Adipocyte (in vitro differentiated cells): ENCODE measurements around the gene PTRH1.

Source experiments
- DNase-seq: peaks from one replicate; pipeline ENCODE4 v3.0.0-alpha.2; 2015; ENCODE audit warnings: low read depth
- H3K27me3 ChIP-seq: replicated peaks from 2 replicates; pipeline ENCODE4 v1.7.0; 2013; ENCODE audit warnings: mild to moderate bottlenecking, low read length, moderate library complexity; ENCODE audit not compliant: control insufficient read depth, insufficient read depth
- H3K36me3 ChIP-seq: 2 replicates; pipeline ENCODE4 v1.7.0; 2013; ENCODE audit warnings: low read length, mild to moderate bottlenecking, moderate library complexity; ENCODE audit not compliant: control insufficient read depth, insufficient read depth, severe bottlenecking
- H3K4me1 ChIP-seq: 2 replicates; pipeline ENCODE4 v1.7.0; 2013; ENCODE audit warnings: mild to moderate bottlenecking, low read length, moderate library complexity; ENCODE audit not compliant: control insufficient read depth, insufficient read depth
- H3K4me3 ChIP-seq: 2 replicates; pipeline ENCODE4 v1.7.0; 2013; ENCODE audit warnings: mild to moderate bottlenecking, low read length, moderate library complexity
- H3K9ac ChIP-seq: 2 replicates; pipeline ENCODE4 v1.7.0; 2013; ENCODE audit warnings: mild to moderate bottlenecking, low read length, moderate library complexity
- H3K9me3 ChIP-seq: 2 replicates; pipeline ENCODE4 v1.7.0; 2013; ENCODE audit warnings: mild to moderate bottlenecking, low read length, moderate library complexity; ENCODE audit not compliant: control insufficient read depth

Gene PTRH1

GRCh38 chr9:127735530-127736185 lies 20.2 kb upstream of the PTRH1 start:
- Histone ChIP-seq H3K36me3 (peaks cover 6% of the 10 kb centered on the region), H3K27me3 (no peaks in the 10 kb centered on the region), H3K9me3 (no peaks in the 10 kb centered on the region), H3K4me1 (peaks cover 22% of the 10 kb centered on the region), H3K4me3 (no peak overlapping the region), H3K9ac (no peak overlapping the region)
- DNase-seq, result peak; percentile 9

GRCh38 chr9:127734747-127735529 lies 19.5 kb upstream of the PTRH1 start, which contains the start of gene TOR2A:
TOR2A (minus strand) TSS chr9:127735294; CDS start chr9:127735270, 24 bp downstream.
- Histone ChIP-seq H3K27me3 (no peaks in the 10 kb centered on the region), H3K4me1 (peaks cover 17% of the 10 kb centered on the region), H3K9ac (peak within 1 kb of the TSS; percentile 90), H3K9me3 (no peaks in the 10 kb centered on the region), H3K4me3 (peak within 1 kb of the TSS; percentile 81), H3K36me3 (peaks cover 6% of the 10 kb centered on the region)
- DNase-seq, result peak; percentile 100

- H3K27me3 ChIP-seq, result no peaks in the 10 kb centered on the region
- H3K9ac ChIP-seq, result peak overlapping the region; percentile 90
- H3K4me3 ChIP-seq, result peak overlapping the region; percentile 81
- DNase-seq, result no peak
- H3K4me1 ChIP-seq, result peaks cover 12% of the 10 kb centered on the region
- peaks cover 6% of the 10 kb centered on the region for H3K36me3 ChIP-seq
- no peaks in the 10 kb centered on the region for H3K9me3 ChIP-seq
These were observed 18.8 kb upstream of the PTRH1 start for GRCh38 chr9:127734247-127734746.

- Histone ChIP-seq H3K9ac (peak overlapping the region; percentile 90), H3K4me1 (peaks cover 12% of the 10 kb centered on the region), H3K9me3 (no peaks in the 10 kb centered on the region), H3K27me3 (no peaks in the 10 kb centered on the region), H3K4me3 (no peak overlapping the region), H3K36me3 (peaks cover 6% of the 10 kb centered on the region)
- DNase-seq, result no peak
These were observed 18.2 kb upstream of the PTRH1 start for GRCh38 chr9:127733614-127734013.

GRCh38 chr9:127732444-127732843 lies 17.0 kb upstream of the PTRH1 start:
- H3K4me3 ChIP-seq, result no peak overlapping the region
- H3K36me3 ChIP-seq, result peaks cover 6% of the 10 kb centered on the region
- peaks cover 12% of the 10 kb centered on the region for H3K4me1 ChIP-seq
- no peaks in the 10 kb centered on the region for H3K9me3 ChIP-seq
- no peaks in the 10 kb centered on the region for H3K27me3 ChIP-seq
- no peak for DNase-seq
- H3K9ac ChIP-seq, result no peak overlapping the region

GRCh38 chr9:127731938-127732337 lies 16.5 kb upstream of the PTRH1 start:
- DNase-seq, result no peak
- peaks cover 6% of the 10 kb centered on the region for H3K36me3 ChIP-seq
- no peaks in the 10 kb centered on the region for H3K27me3 ChIP-seq
- peaks cover 12% of the 10 kb centered on the region for H3K4me1 ChIP-seq
- no peaks in the 10 kb centered on the region for H3K9me3 ChIP-seq
- H3K9ac ChIP-seq, result no peak overlapping the region
- H3K4me3 ChIP-seq, result no peak overlapping the region

GRCh38 chr9:127730799-127731410 lies 15.4 kb upstream of the PTRH1 start:
- H3K9me3 ChIP-seq, result no peaks in the 10 kb centered on the region
- H3K36me3 ChIP-seq, result peaks cover 6% of the 10 kb centered on the region
- no peak overlapping the region for H3K9ac ChIP-seq
- H3K4me3 ChIP-seq, result no peak overlapping the region
- DNase-seq, result no peak
- H3K4me1 ChIP-seq, result peaks cover 12% of the 10 kb centered on the region
- H3K27me3 ChIP-seq, result no peaks in the 10 kb centered on the region

GRCh38 chr9:127730262-127730661 lies 14.8 kb upstream of the PTRH1 start:
- no peak overlapping the region for H3K9ac ChIP-seq
- peaks cover 6% of the 10 kb centered on the region for H3K36me3 ChIP-seq
- no peak overlapping the region for H3K4me3 ChIP-seq
- H3K4me1 ChIP-seq, result peaks cover 7% of the 10 kb centered on the region
- no peaks in the 10 kb centered on the region for H3K9me3 ChIP-seq
- no peaks in the 10 kb centered on the region for H3K27me3 ChIP-seq
- no peak for DNase-seq

- Histone ChIP-seq H3K36me3 (peaks cover 6% of the 10 kb centered on the region), H3K4me1 (peaks cover 9% of the 10 kb centered on the region), H3K9ac (no peak overlapping the region), H3K4me3 (no peak overlapping the region), H3K9me3 (no peaks in the 10 kb centered on the region), H3K27me3 (no peaks in the 10 kb centered on the region)
- no peak for DNase-seq
These were observed 14.2 kb upstream of the PTRH1 start for GRCh38 chr9:127729522-127730256.

GRCh38 chr9:127728808-127729207 lies 13.3 kb upstream of the PTRH1 start:
- H3K9me3 ChIP-seq, result no peaks in the 10 kb centered on the region
- no peaks in the 10 kb centered on the region for H3K27me3 ChIP-seq
- H3K36me3 ChIP-seq, result peaks cover 6% of the 10 kb centered on the region
- H3K9ac ChIP-seq, result no peak overlapping the region
- H3K4me3 ChIP-seq, result no peak overlapping the region
- DNase-seq, result no peak
- H3K4me1 ChIP-seq, result peaks cover 11% of the 10 kb centered on the region

- Histone ChIP-seq H3K36me3 (peaks cover 5% of the 10 kb centered on the region), H3K9me3 (no peaks in the 10 kb centered on the region), H3K27me3 (no peaks in the 10 kb centered on the region), H3K4me1 (peaks cover 18% of the 10 kb centered on the region), H3K4me3 (no peak overlapping the region), H3K9ac (no peak overlapping the region)
- DNase-seq, result no peak
These were observed 11.4 kb upstream of the PTRH1 start for GRCh38 chr9:127726871-127727270.
